NOMO-1 treated with DMSO at 0.1 percent for 48 hours (cell line): Measurements from ENCODE around the gene HHAT.
A peak's percentile ranks its signal among the peaks of the same experiment; 100 is the strongest.

Source experiments
- DNase-seq: peaks from one replicate; lab custom pipeline; 2025; ENCODE audit not compliant: unreplicated experiment; lab: John Stamatoyannopoulos, UW

The HHAT gene

DNA sequence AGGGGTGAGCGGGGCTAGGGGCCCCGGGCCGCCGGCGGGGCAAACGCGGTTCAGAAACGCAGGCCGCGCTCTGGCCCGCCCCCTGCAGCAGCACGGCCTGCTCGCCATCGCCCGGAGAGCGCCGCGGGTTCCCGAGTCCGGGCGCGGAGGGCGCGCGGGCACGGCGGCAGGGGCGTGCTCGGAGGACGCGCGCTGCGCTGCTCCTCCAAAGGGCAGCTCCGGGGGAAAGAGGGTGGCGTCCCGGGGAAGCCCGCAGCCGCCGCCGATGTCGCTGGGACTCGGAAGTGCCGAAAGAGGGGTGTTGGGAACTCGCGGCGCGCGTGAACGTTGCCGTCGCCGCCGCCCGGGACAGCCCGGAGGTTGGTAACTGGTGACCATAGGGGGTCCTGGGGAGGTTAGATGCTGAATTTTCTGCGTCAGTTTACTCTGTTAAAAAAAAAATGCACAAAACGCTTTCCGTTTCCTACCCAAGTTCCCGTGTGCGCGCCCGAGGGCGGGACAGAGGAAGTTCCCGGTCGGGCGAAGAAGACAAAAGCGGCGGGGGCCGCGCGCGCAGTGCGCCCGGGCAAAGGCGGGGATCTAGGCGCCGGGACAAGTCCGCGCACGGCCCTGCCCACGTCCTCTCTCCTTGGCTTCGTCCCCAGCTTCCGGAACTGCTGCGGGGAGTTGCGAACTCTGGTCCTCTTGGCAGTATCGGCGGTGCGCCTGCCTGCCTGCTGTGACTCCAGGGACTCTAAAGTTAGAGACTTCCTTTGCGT lies at the start of gene HHAT:
TSS of gene HHAT (plus strand) at position 157 of the 758 bp plus-strand sequence. CDS start 20,074 bp downstream, outside the sequence.
- peak; percentile 72 for DNase-seq

- DNase-seq, result no peak
Measured at GRCh38 chr1:210280221-210280620, 48.5 kb upstream of the HHAT start.

DNA sequence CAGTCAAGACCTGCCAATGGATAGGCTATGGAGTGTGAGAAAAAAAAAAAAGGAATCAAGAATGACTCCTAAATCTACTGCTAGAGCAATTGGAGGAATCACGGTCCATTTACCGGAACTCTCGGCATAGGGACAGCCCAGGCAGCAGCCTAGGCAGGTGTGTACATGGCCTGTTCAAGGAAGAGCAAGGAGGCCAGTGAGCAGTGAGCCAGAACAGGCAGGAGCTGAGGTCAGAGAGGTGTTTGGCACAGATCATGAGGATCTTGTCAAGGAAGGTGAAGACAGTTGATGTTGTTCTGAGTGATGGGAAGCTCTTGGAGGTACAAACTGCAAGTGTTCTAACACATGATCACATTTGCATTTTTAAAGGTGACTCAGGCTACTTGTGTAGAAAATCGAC lies 40.6 kb upstream of the HHAT start:
- no peak for DNase-seq

DNA sequence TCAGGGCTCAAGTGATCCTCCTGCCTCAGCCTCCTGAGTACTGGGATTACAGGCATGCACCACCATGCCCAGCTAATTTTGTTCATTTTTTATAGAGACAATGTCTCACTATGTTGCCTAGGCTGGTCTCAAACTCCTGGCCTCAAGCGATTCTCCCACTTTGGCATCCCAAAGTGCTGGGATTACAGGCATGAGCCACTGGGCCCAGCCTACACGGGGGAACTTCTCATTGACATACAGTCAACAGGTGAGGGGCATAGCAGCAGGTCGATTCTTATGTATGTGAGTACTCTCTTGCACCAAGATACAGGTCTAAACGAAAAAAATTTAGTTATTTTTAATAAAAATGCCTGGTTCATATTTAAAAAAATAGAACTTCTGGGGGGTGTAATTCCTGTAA lies 39.5 kb upstream of the HHAT start:
- no peak for DNase-seq

DNA sequence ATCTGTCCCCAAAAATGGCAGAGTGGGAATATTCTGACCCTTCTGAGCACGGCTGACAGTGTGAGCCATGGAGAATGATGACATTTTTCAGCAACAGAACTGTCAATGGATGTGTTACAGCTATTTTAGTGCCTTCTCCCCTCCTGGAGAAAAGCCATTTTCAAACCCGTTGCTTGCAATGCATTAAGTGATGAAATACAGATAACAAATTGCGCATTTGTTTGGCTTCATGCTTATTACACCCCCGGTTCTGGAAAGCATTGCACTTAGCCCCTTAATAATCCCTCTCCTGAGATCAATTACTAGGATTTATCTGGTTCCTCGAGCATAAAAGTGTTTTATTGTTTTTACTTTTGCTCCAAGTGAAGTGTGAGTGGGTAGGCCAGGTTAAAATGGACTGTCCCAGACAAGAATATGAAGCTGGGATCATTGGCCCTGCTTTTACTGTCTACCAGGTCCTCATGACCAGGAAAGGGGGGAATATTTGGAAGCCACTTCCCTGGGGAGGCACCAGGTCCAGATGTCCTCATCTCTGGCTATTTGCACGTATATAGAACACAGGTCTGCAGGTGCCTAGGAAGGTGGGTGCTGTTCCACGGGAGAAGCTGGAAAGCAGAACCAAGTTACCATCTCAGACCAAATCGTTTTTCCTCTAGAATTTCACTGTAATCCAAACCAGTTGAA lies 37.5 kb upstream of the HHAT start:
- DNase-seq, result no peak

DNA sequence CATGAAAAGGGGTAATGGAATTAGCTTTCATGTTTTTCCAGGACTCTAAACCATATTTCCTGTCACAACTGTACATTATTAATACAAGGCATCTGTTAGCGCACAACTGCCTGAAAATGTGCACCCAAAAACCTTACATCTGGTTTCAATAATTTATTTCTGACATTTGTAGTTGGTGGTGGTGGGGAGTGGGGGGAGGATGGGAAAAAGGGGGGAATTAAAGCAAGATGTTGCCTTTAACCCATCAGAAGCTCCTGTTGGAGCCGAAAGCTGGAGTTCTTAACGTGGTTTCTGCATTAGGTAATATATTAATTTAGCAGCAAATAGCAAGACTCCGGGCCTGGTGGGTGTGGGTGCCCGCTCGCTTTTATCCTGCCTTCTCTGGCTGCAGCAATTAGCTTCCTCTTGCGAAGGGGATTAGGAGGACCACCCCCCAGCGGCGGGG lies 36.9 kb upstream of the HHAT start:
- DNase-seq, result no peak

DNA sequence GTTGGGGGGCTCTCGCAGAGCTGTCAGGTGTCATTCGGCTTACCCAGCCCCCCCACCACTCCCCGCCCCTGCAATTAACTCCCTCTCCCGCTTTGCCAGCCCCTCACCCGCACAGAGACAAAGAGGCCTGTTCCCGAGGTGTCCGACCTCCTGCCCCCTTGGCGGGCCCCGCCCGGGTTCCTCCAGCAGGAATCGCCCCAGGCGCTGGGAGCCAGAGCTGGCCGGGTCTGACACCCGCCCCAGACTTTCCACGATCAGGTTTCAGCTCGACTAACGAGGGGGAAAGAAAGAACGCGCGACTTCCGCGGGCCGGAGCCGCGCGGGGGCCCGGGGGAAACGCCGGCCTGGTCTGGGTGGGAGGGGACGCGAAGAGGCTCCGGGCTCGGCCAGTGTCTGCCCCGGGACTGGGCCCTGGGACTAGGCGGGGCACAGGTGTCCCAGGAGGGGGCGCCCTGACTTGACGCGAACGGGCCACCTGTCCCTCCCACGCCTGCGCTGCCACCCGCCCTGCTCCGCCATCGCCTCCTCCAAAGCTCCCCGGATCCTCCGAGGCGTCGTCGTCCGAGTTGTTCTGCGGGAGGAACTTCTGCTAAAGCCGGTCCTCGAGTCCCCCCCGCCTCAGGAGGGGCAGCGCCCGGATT lies 36.4 kb upstream of the HHAT start:
- DNase-seq, result peak; percentile 2

GRCh38 chr1:210293171-210293607 lies 35.5 kb upstream of the HHAT start:
- no peak for DNase-seq

DNA sequence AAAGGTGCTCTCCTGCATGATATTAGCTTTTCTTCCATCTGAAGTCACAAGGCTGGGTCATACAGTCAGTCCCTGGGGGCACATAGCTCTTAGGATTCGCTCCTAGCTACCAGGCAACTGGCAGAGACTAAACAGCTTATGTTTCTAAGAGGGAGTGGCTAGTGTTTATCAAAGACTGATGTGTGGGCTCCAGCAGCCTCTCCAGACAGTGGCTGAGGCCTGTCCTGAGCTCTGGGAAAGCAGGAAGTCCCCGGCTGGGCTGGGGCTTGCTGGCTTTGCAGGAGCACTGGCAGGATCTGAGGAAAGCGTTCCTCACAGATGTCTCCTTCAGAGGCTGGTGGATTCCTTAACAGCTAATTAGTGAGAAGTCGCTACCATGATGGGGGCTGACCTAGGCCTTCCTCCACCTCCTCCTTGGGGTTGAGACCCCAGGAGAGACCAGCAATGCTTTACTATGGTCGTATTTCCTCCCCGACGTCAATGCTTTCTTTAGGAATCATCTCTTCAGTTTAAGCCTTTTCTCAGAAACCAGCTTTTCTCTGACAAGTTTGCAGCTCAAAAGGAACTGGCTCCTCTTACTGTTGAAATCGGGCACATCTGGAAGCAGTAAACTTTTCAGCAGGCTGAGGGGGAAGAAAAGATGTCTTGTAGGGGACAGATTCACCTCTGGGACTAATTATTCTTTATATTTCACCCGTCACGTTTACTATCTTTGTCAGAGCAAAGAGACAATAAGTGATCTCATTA lies 33.5 kb upstream of the HHAT start:
- no peak for DNase-seq

GRCh38 chr1:210296682-210297081 lies 32.0 kb upstream of the HHAT start:
- DNase-seq, result no peak

GRCh38 chr1:210298296-210298695 lies 30.4 kb upstream of the HHAT start:
- DNase-seq, result no peak

GRCh38 chr1:210298936-210299335 lies 29.8 kb upstream of the HHAT start:
- no peak for DNase-seq

- DNase-seq, result no peak
Measured at GRCh38 chr1:210299501-210299900, 29.2 kb upstream of the HHAT start.

GRCh38 chr1:210300923-210301614 lies 27.6 kb upstream of the HHAT start:
- no peak for DNase-seq

GRCh38 chr1:210301615-210302000 lies 27.1 kb upstream of the HHAT start:
- DNase-seq, result no peak

DNA sequence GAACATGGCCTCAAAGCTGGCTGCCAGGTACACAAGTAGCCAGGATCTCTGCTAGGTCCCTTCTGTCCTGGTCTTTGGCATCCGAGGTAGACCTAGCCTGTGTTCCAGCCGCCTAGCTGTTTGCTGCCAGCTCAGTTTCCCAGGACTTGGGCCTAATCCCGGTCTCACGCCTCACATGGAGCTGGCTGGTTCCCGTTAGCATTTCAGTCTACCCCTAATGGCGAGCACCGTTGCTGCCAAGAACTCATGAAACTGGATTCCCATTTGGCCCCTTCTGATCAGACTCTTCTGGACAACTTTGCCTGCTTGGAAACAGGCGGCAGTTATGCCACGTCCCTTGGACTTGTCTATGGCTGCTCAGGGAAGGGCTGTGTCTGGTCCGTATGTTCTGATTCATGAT lies 26.2 kb upstream of the HHAT start:
- no peak for DNase-seq

DNA sequence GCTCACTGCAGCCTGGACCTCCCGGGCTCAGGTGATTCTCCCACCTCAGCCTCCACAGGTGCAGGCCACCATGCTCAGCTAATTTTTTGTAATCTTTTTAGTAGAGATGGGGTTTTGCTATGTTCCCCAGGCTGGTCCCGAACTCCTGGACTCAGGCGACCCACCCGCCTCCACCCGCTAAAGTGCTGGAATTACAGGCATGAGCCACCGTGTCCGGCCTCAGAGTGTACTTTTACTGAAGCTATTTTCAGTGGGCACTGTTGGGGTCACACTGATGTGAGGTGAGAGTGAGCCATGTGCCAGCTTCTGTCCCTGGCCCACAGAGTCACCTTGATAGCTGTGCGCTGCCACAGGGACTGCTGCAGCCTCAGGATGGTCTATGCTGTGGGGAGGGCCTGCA lies 25.3 kb upstream of the HHAT start:
- no peak for DNase-seq

DNA sequence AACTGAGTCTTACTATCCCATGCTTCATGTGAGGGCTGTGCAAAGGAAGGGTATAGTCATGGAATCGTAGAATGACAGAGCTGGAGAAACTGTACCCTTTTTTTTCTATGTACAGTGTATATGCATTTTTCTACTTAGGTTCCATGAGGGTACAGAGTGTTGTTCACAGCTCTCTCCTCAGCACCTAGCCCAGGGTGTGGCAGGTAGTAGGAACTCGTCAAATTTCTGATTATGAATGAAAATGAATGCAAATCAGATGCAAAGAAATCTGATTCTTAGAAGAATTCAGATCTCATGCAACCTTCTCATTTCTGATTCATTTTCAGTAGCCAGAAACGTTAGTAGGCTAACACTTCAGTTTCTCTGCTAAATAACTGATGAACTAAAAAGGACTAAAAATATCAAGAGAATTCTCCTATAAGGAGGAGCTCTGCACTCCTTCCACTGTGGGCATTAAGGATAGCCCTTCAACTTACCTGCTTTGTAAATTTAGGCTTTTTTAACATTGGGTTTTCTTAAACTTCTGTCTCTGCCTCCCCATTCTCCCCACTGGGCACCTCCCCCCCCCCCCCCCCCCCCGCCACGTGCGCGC lies 18.0 kb upstream of the HHAT start:
- DNase-seq, result no peak

- no peak for DNase-seq
Measured at GRCh38 chr1:210311726-210312493, 16.8 kb upstream of the HHAT start.
